HEK293 (cell line): ENCODE measurements around the gene ZNF692.

ENCODE experiments used
- CTCF ChIA-PET: fragments of 350-600 bp; formaldehyde crosslinking; extraction: SDS; loops from one replicate; lab custom pipeline; 2021; ENCODE audit warnings: antibody characterized with exemption; lab: Yijun Ruan, JAX
- POLR2A ChIA-PET: fragments of 300-600 bp; formaldehyde crosslinking; extraction: SDS; loops from one replicate; lab custom pipeline; 2020; ENCODE audit warnings: antibody characterized with exemption, inconsistent platforms; lab: Yijun Ruan, JAX
- H3K27ac ChIP-seq: fragments of 200-500 bp; sonication (Bioruptor generic); 2 replicates; pipeline ENCODE4 v1.5.1; 2014; ENCODE audit warnings: low read depth, low read length, control low read depth, inconsistent platforms; ENCODE audit errors: extremely low read depth
- H3K36me3 ChIP-seq, 2 experiments: fragments of 200-500 bp in 1 of 2; sonication (Bioruptor generic) in 1 of 2; 1 replicate in 1 of 2; 2 replicates in 1 of 2; pipeline ENCODE4 v1.5.1; 2014 to 2017; ENCODE audit warnings: inconsistent platforms in 2 of 2, low read length in 2 of 2; ENCODE audit not compliant: control insufficient read depth in 2 of 2, insufficient read depth in 1 of 2
- H3K4me1 ChIP-seq: fragments of 200-500 bp; sonication (Bioruptor generic); 2 replicates; pipeline ENCODE4 v1.5.1; 2014; ENCODE audit warnings: mild to moderate bottlenecking, low read length, inconsistent platforms; ENCODE audit not compliant: control insufficient read depth, insufficient read depth
- H3K4me3 ChIP-seq: 2 replicates; pipeline ENCODE4 v1.5.1; 2011; ENCODE audit warnings: low read depth, mild to moderate bottlenecking, control low read depth, low read length, moderate library complexity
- H3K9me3 ChIP-seq: fragments of 200-500 bp; sonication (Bioruptor generic); 2 replicates; pipeline ENCODE4 v1.5.1; 2014; ENCODE audit warnings: low read depth, low read length, inconsistent platforms; ENCODE audit not compliant: control insufficient read depth, insufficient read depth
- BCL11B ChIP-seq: fragments of 450-650 bp; formaldehyde crosslinking; IDR thresholded peaks from 2 replicates; pipeline ENCODE4 v1.5.1; 2016; ENCODE audit warnings: low read depth, missing biosample characterization, missing genetic modification characterization
- MZF1 ChIP-seq: fragments of 450-650 bp; formaldehyde crosslinking; IDR thresholded peaks from 2 replicates; pipeline ENCODE4 v1.5.1; 2017; ENCODE audit warnings: missing biosample characterization, missing genetic modification characterization, borderline replicate concordance
- PRDM1 ChIP-seq: fragments of 450-650 bp; formaldehyde crosslinking; IDR thresholded peaks from 2 replicates; pipeline ENCODE4; 2016; ENCODE audit warnings: missing biosample characterization, missing genetic modification characterization
- SETDB1 ChIP-seq: IDR thresholded peaks from one replicate; pipeline ENCODE4 v1.6.1; 2017; ENCODE audit warnings: mild to moderate bottlenecking, low read length, moderate library complexity, mixed read lengths; ENCODE audit not compliant: insufficient read length
- TRIM28 ChIP-seq: IDR thresholded peaks from 2 replicates; pipeline ENCODE4 v1.6.1; 2011; ENCODE audit warnings: low read length, control low read depth, borderline replicate concordance
- ZBTB48 ChIP-seq: fragments of 450-650 bp; formaldehyde crosslinking; IDR thresholded peaks from 2 replicates; pipeline ENCODE4 v1.5.1; 2016; ENCODE audit warnings: missing biosample characterization, missing genetic modification characterization
- ZNF114 ChIP-seq: fragments of 450-650 bp; formaldehyde crosslinking; IDR thresholded peaks from 2 replicates; pipeline ENCODE4 v1.5.0; 2017; ENCODE audit warnings: missing biosample characterization, missing genetic modification characterization
- ZNF133 ChIP-seq: fragments of 450-650 bp; formaldehyde crosslinking; IDR thresholded peaks from 2 replicates; pipeline ENCODE4 v1.5.1; 2016; ENCODE audit warnings: missing biosample characterization, missing genetic modification characterization
- ZNF146 ChIP-seq: fragments of 450-650 bp; formaldehyde crosslinking; IDR thresholded peaks from 2 replicates; pipeline ENCODE4 v1.5.1; 2016; ENCODE audit warnings: missing biosample characterization, missing genetic modification characterization
- ZNF174 ChIP-seq: fragments of 450-650 bp; formaldehyde crosslinking; IDR thresholded peaks from 2 replicates; pipeline ENCODE4 v1.5.0; 2017; ENCODE audit warnings: missing biosample characterization, mild to moderate bottlenecking, missing genetic modification characterization
- ZNF19 ChIP-seq: fragments of 450-650 bp; formaldehyde crosslinking; IDR thresholded peaks from 2 replicates; pipeline ENCODE4; 2016; ENCODE audit warnings: missing biosample characterization, missing genetic modification characterization, low read depth
- ZNF214 ChIP-seq: fragments of 450-650 bp; formaldehyde crosslinking; IDR thresholded peaks from 2 replicates; pipeline ENCODE4 v1.5.1; 2017; ENCODE audit warnings: missing biosample characterization, mild to moderate bottlenecking, missing genetic modification characterization, borderline replicate concordance
- ZNF311 ChIP-seq: fragments of 450-650 bp; formaldehyde crosslinking; IDR thresholded peaks from 2 replicates; pipeline ENCODE4 v1.5.1; 2017; ENCODE audit warnings: missing biosample characterization, missing genetic modification characterization, borderline replicate concordance
- ZNF404 ChIP-seq: fragments of 450-650 bp; formaldehyde crosslinking; IDR thresholded peaks from 2 replicates; pipeline ENCODE4 v1.5.1; 2017; ENCODE audit warnings: missing biosample characterization, missing genetic modification characterization
- ZNF514 ChIP-seq: fragments of 450-650 bp; formaldehyde crosslinking; IDR thresholded peaks from 2 replicates; pipeline ENCODE4 v1.5.1; 2016; ENCODE audit warnings: missing biosample characterization, missing genetic modification characterization
- ZNF621 ChIP-seq: fragments of 450-650 bp; formaldehyde crosslinking; IDR thresholded peaks from 2 replicates; pipeline ENCODE4 v1.5.1; 2017; ENCODE audit warnings: missing biosample characterization, missing genetic modification characterization
- ZNF677 ChIP-seq: fragments of 450-650 bp; IDR thresholded peaks from 2 replicates; pipeline ENCODE4 v1.5.0; 2018; ENCODE audit warnings: missing biosample characterization, mild to moderate bottlenecking, missing genetic modification characterization, moderate library complexity
- ZNF768 ChIP-seq: fragments of 450-650 bp; formaldehyde crosslinking; IDR thresholded peaks from 2 replicates; pipeline ENCODE4 v1.5.1; 2018; ENCODE audit warnings: missing biosample characterization, mild to moderate bottlenecking, missing genetic modification characterization
- TF ChIP-seq, protein P1 (sequence below): sonication (generic); formaldehyde crosslinking; IDR thresholded peaks from 2 replicates; pipeline ENCODE4 v1.8.1; 2022; ENCODE audit warnings: mild to moderate bottlenecking, moderate library complexity, missing genetic modification reagents
- TF ChIP-seq, protein P2 (sequence below): fragments of 450-650 bp; formaldehyde crosslinking; IDR thresholded peaks from 2 replicates; pipeline ENCODE4 v1.5.1; 2016; ENCODE audit warnings: missing biosample characterization, missing genetic modification characterization
- TF ChIP-seq, protein P3 (sequence below): fragments of 450-650 bp; formaldehyde crosslinking; IDR thresholded peaks from 2 replicates; pipeline ENCODE4 v1.5.1; 2016; ENCODE audit warnings: missing biosample characterization, missing genetic modification characterization
- TF ChIP-seq, protein P4 (sequence below): fragments of 450-650 bp; formaldehyde crosslinking; IDR thresholded peaks from 2 replicates; pipeline ENCODE4 v1.5.1; 2016; ENCODE audit warnings: missing biosample characterization, missing genetic modification characterization
- TF ChIP-seq, protein P5 (sequence below): fragments of 450-650 bp; formaldehyde crosslinking; IDR thresholded peaks from 2 replicates; pipeline ENCODE4 v1.5.0; 2017; ENCODE audit warnings: missing biosample characterization, missing genetic modification characterization, borderline replicate concordance
- TF ChIP-seq, protein P6 (sequence below): fragments of 450-650 bp; formaldehyde crosslinking; IDR thresholded peaks from 2 replicates; pipeline ENCODE4 v1.5.1; 2016; ENCODE audit warnings: missing biosample characterization, missing genetic modification characterization, low read depth

Gene ZNF692

DNA sequence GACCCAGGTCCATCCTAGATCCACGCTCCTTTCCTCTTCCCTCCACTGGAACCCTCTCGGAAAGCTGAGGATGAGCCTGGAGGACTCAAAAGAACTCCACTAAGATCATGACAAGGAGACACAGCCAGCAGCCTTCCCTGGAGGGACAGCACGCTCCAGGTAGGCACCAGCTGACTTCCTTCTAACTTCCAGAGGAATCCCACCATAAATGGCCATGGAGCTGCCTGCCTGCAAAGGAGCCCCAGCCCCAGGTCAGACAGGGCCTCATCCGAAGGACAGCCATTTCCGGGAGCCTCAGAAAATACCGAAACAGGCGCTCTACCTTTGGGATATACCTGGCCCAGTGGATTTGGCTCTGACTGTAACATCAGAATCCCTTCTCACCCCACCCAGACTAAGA lies 37.2 kb downstream of the ZNF692 start (continued):
- TF ChIP-seq ZNF133 (no peak), ZNF214 (tag by site-specific recombination) (no peak), TRIM28 (no peak)
- TF ChIP-seq, protein P1, sequence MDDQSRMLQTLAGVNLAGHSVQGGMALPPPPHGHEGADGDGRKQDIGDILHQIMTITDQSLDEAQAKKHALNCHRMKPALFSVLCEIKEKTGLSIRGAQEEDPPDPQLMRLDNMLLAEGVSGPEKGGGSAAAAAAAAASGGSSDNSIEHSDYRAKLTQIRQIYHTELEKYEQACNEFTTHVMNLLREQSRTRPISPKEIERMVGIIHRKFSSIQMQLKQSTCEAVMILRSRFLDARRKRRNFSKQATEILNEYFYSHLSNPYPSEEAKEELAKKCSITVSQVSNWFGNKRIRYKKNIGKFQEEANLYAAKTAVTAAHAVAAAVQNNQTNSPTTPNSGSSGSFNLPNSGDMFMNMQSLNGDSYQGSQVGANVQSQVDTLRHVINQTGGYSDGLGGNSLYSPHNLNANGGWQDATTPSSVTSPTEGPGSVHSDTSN: no peak
- TF ChIP-seq, protein P2, sequence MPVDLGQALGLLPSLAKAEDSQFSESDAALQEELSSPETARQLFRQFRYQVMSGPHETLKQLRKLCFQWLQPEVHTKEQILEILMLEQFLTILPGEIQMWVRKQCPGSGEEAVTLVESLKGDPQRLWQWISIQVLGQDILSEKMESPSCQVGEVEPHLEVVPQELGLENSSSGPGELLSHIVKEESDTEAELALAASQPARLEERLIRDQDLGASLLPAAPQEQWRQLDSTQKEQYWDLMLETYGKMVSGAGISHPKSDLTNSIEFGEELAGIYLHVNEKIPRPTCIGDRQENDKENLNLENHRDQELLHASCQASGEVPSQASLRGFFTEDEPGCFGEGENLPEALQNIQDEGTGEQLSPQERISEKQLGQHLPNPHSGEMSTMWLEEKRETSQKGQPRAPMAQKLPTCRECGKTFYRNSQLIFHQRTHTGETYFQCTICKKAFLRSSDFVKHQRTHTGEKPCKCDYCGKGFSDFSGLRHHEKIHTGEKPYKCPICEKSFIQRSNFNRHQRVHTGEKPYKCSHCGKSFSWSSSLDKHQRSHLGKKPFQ: no peak

DNA sequence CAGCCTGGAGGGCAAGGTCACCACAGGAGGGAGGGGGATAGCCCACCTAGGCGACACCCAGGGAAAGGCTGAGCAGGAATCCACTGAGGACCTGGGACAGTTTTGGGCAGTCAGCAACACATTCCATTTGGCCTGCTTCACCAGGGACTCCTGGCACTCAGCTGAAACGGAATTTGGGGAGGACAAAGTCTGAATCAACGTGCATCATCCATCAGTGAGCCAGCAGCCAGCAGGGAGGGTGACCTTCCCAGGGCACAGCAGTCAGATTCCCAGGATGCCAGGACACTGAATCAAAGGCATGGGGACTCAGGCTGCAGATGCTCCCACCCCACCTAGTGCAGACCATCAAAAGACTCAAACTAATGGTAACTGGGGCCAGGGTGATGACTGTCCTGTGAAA lies 37.8 kb downstream of the ZNF692 start:
- POLR2A ChIA-PET: no interaction called here
- TF ChIP-seq MZF1 (no peak), ZNF404 (tag by site-specific recombination) (no peak), ZBTB48 (tag by site-specific recombination) (no peak), ZNF174 (no peak), ZNF146 (no peak), SETDB1 (no peak), BCL11B (no peak), ZNF621 (tag by site-specific recombination) (no peak), ZNF311 (no peak), ZNF114 (no peak), PRDM1 (tag by site-specific recombination) (no peak), ZNF677 (tag by site-specific recombination) (no peak), ZNF768 (no peak), ZNF19 (no peak), ZNF514 (tag by site-specific recombination) (no peak)
- TF ChIP-seq, protein P3, sequence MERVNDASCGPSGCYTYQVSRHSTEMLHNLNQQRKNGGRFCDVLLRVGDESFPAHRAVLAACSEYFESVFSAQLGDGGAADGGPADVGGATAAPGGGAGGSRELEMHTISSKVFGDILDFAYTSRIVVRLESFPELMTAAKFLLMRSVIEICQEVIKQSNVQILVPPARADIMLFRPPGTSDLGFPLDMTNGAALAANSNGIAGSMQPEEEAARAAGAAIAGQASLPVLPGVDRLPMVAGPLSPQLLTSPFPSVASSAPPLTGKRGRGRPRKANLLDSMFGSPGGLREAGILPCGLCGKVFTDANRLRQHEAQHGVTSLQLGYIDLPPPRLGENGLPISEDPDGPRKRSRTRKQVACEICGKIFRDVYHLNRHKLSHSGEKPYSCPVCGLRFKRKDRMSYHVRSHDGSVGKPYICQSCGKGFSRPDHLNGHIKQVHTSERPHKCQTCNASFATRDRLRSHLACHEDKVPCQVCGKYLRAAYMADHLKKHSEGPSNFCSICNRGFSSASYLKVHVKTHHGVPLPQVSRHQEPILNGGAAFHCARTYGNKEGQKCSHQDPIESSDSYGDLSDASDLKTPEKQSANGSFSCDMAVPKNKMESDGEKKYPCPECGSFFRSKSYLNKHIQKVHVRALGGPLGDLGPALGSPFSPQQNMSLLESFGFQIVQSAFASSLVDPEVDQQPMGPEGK (tag by site-specific recombination): no peak
- TF ChIP-seq, protein P4, sequence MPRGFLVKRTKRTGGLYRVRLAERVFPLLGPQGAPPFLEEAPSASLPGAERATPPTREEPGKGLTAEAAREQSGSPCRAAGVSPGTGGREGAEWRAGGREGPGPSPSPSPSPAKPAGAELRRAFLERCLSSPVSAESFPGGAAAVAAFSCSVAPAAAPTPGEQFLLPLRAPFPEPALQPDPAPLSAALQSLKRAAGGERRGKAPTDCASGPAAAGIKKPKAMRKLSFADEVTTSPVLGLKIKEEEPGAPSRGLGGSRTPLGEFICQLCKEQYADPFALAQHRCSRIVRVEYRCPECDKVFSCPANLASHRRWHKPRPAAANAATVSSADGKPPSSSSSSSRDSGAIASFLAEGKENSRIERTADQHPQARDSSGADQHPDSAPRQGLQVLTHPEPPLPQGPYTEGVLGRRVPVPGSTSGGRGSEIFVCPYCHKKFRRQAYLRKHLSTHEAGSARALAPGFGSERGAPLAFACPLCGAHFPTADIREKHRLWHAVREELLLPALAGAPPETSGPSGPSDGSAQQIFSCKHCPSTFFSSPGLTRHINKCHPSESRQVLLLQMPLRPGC: no peak
- TF ChIP-seq, protein P5, sequence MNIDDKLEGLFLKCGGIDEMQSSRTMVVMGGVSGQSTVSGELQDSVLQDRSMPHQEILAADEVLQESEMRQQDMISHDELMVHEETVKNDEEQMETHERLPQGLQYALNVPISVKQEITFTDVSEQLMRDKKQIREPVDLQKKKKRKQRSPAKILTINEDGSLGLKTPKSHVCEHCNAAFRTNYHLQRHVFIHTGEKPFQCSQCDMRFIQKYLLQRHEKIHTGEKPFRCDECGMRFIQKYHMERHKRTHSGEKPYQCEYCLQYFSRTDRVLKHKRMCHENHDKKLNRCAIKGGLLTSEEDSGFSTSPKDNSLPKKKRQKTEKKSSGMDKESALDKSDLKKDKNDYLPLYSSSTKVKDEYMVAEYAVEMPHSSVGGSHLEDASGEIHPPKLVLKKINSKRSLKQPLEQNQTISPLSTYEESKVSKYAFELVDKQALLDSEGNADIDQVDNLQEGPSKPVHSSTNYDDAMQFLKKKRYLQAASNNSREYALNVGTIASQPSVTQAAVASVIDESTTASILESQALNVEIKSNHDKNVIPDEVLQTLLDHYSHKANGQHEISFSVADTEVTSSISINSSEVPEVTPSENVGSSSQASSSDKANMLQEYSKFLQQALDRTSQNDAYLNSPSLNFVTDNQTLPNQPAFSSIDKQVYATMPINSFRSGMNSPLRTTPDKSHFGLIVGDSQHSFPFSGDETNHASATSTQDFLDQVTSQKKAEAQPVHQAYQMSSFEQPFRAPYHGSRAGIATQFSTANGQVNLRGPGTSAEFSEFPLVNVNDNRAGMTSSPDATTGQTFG: no peak
- TF ChIP-seq, protein P6, sequence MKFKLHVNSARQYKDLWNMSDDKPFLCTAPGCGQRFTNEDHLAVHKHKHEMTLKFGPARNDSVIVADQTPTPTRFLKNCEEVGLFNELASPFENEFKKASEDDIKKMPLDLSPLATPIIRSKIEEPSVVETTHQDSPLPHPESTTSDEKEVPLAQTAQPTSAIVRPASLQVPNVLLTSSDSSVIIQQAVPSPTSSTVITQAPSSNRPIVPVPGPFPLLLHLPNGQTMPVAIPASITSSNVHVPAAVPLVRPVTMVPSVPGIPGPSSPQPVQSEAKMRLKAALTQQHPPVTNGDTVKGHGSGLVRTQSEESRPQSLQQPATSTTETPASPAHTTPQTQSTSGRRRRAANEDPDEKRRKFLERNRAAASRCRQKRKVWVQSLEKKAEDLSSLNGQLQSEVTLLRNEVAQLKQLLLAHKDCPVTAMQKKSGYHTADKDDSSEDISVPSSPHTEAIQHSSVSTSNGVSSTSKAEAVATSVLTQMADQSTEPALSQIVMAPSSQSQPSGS (tag by site-specific recombination): no peak
- CTCF ChIA-PET: no interaction called here
- H3K4me1 ChIP-seq: no peaks in the 10 kb centered on the region
- no peak overlapping the region for H3K4me3 ChIP-seq
- peaks cover 0 to 61% of the 10 kb centered on the region in 2 experiments; a peak in 1 of 3 replicates for H3K36me3 ChIP-seq
- H3K27ac ChIP-seq: no peak overlapping the region
- no peaks in the 10 kb centered on the region for H3K9me3 ChIP-seq
